ENCODE results near the gene OAS2. TPM values are rescaled to one million over a fixed set of nuclear protein-coding genes. Genes with fewer than 3 reads are reported as not detected.

OAS2 gene
- polyA plus RNA-seq, 1 donor (not counting 4 experiments of a cell fraction or from before 2014, with no cell fraction given): 92.7 TPM

GRCh38 chr12:112965643-112966042, 12.7 kb upstream of the OAS2 start:
- H3K9ac ChIP-seq (ENCODE audit: control insufficient read depth, extremely low read depth, insufficient read depth, low read length): no peak overlapping the region
- no peak overlapping the region for H2AFZ ChIP-seq (ENCODE audit: control insufficient read depth, low read length)
- H3K27me3 ChIP-seq (ENCODE audit: control insufficient read depth, extremely low read depth, insufficient read depth, low read length): no peaks in the 10 kb centered on the region
- no peak overlapping the region for H3K27ac ChIP-seq (ENCODE audit: control insufficient read depth, insufficient read depth, low read length)
- no peak overlapping the region for H3K4me3 ChIP-seq (ENCODE audit: control insufficient read depth in 2 of 3, extremely low read depth in 1 of 3, insufficient read depth in 2 of 3, low read depth in 1 of 3, low read length in 3 of 3)
- peaks cover 36 to 57% of the 10 kb centered on the region in 2 experiments for H3K36me3 ChIP-seq (ENCODE audit: control insufficient read depth in 2 of 2, extremely low read depth in 1 of 2, insufficient read depth in 2 of 2, low read length in 2 of 2)
- no peaks in the 10 kb centered on the region for H4K20me1 ChIP-seq (ENCODE audit: control insufficient read depth, extremely low read depth, insufficient read depth, low read length)
- no peaks in the 10 kb centered on the region for H3K9me1 ChIP-seq (ENCODE audit: control insufficient read depth, extremely low read depth, insufficient read depth, low read length)
- H3K79me2 ChIP-seq (ENCODE audit: control insufficient read depth, insufficient read depth, low read length): no peaks in the 10 kb centered on the region
- dilution Hi-C loops (cut with MboI; ENCODE audit: extremely low pct_ligation_motif_present, low sequenced_read_pairs): no loop called here
- no peak for TF ChIP-seq CTCF (optimal IDR thresholded peaks at IDR 0.05 in 1 of 3, IDR thresholded peaks at IDR 0.05 in 1 of 3, conservative IDR thresholded peaks at IDR 0.05 in 1 of 3; ENCODE audit: extremely low read depth in 1 of 3, insufficient read depth in 2 of 3, low read length in 3 of 3)
- no peak for TF ChIP-seq EZH2 (IDR thresholded peaks at IDR 0.05; ENCODE audit: low read length)
- no peaks in the 10 kb centered on the region for H3K4me1 ChIP-seq (ENCODE audit: control insufficient read depth, extremely low read depth, insufficient read depth, low read length)
- DNase-seq (ENCODE audit: low read depth, low spot score): no peak
- H3K4me2 ChIP-seq (ENCODE audit: control insufficient read depth, extremely low read depth, insufficient read depth, low read depth, low read length): no peak overlapping the region
- H3K9me3 ChIP-seq (ENCODE audit: control insufficient read depth, low read depth, low read length): no peaks in the 10 kb centered on the region
- no peak for FAIRE-seq

- H2AFZ ChIP-seq (ENCODE audit: control insufficient read depth, low read length): no peak overlapping the region
- H3K9me3 ChIP-seq (ENCODE audit: control insufficient read depth, low read depth, low read length): no peaks in the 10 kb centered on the region
- no peaks in the 10 kb centered on the region for H3K27me3 ChIP-seq (ENCODE audit: control insufficient read depth, extremely low read depth, insufficient read depth, low read length)
- peaks cover 33 to 51% of the 10 kb centered on the region in 2 experiments for H3K36me3 ChIP-seq (ENCODE audit: control insufficient read depth in 2 of 2, extremely low read depth in 1 of 2, insufficient read depth in 2 of 2, low read length in 2 of 2)
- dilution Hi-C loops (cut with MboI; ENCODE audit: extremely low pct_ligation_motif_present, low sequenced_read_pairs): no loop called here
- no peaks in the 10 kb centered on the region for H3K9me1 ChIP-seq (ENCODE audit: control insufficient read depth, extremely low read depth, insufficient read depth, low read length)
- H4K20me1 ChIP-seq (ENCODE audit: control insufficient read depth, extremely low read depth, insufficient read depth, low read length): no peaks in the 10 kb centered on the region
- no peak for TF ChIP-seq EZH2 (IDR thresholded peaks at IDR 0.05; ENCODE audit: low read length)
- TF ChIP-seq CTCF (optimal IDR thresholded peaks at IDR 0.05 in 1 of 3, IDR thresholded peaks at IDR 0.05 in 1 of 3, conservative IDR thresholded peaks at IDR 0.05 in 1 of 3; ENCODE audit: extremely low read depth in 1 of 3, insufficient read depth in 2 of 3, low read length in 3 of 3): no peak
- no peak overlapping the region for H3K27ac ChIP-seq (ENCODE audit: control insufficient read depth, insufficient read depth, low read length)
- H3K79me2 ChIP-seq (ENCODE audit: control insufficient read depth, insufficient read depth, low read length): no peaks in the 10 kb centered on the region
- H3K4me1 ChIP-seq (ENCODE audit: control insufficient read depth, extremely low read depth, insufficient read depth, low read length): no peaks in the 10 kb centered on the region
- no peak overlapping the region for H3K4me3 ChIP-seq (ENCODE audit: control insufficient read depth in 2 of 3, extremely low read depth in 1 of 3, insufficient read depth in 2 of 3, low read depth in 1 of 3, low read length in 3 of 3)
- no peak overlapping the region for H3K4me2 ChIP-seq (ENCODE audit: control insufficient read depth, extremely low read depth, insufficient read depth, low read depth, low read length)
- DNase-seq (ENCODE audit: low read depth, low spot score) (no peak), FAIRE-seq (no peak)
- H3K9ac ChIP-seq (ENCODE audit: control insufficient read depth, extremely low read depth, insufficient read depth, low read length): no peak overlapping the region
These were observed 11.0 kb upstream of the OAS2 start for GRCh38 chr12:112967306-112967705.

All from keratinocyte (primary cell).